Trophoblast cell (in vitro differentiated cells and primary cell): ENCODE data around the gene HPD.

ENCODE experiments used
- DNase-seq, 2 donors: peaks; one replicate each; pipeline ENCODE4 v3.0.0-alpha.2; 2016
- H2AFZ ChIP-seq: 2 replicates; pipeline ENCODE4 v1.6.1; 2013; ENCODE audit warnings: low read length, moderate library complexity, mild to moderate bottlenecking; ENCODE audit not compliant: insufficient read depth, poor library complexity
- H2AK5ac ChIP-seq: 2 replicates; pipeline ENCODE4 v1.6.1; 2013; ENCODE audit warnings: mild to moderate bottlenecking, low read length
- H2BK120ac ChIP-seq: 2 replicates; pipeline ENCODE4 v1.6.1; 2013; ENCODE audit warnings: low read length, mild to moderate bottlenecking, moderate library complexity; ENCODE audit not compliant: insufficient read depth, poor library complexity
- H2BK12ac ChIP-seq: 2 replicates; pipeline ENCODE4 v1.6.1; 2013; ENCODE audit warnings: mild to moderate bottlenecking, low read length, moderate library complexity
- H2BK5ac ChIP-seq: 2 replicates; pipeline ENCODE4 v1.6.1; 2013; ENCODE audit warnings: low read length, low read depth, moderate library complexity, mild to moderate bottlenecking; ENCODE audit not compliant: poor library complexity
- H3K14ac ChIP-seq: 2 replicates; pipeline ENCODE4 v1.6.1; 2013; ENCODE audit warnings: mild to moderate bottlenecking, low read length
- H3K18ac ChIP-seq: 2 replicates; pipeline ENCODE4 v1.6.1; 2013; ENCODE audit warnings: mild to moderate bottlenecking, low read length
- H3K23ac ChIP-seq: 2 replicates; pipeline ENCODE4 v1.6.1; 2013; ENCODE audit warnings: low read length
- H3K27ac ChIP-seq: 2 replicates; pipeline ENCODE4 v1.5.1; 2013; ENCODE audit warnings: low read depth, mild to moderate bottlenecking, inconsistent platforms, low read length, moderate library complexity
- H3K27me3 ChIP-seq: 2 replicates; pipeline ENCODE4 v1.6.1; 2013; ENCODE audit warnings: inconsistent platforms, mild to moderate bottlenecking, low read length, moderate library complexity; ENCODE audit not compliant: insufficient read depth
- H3K36me3 ChIP-seq, 2 experiments: 1 replicate in 1 of 2; 2 replicates in 1 of 2; pipeline ENCODE4 v1.6.1; 2013; ENCODE audit warnings: low read length in 2 of 2, mild to moderate bottlenecking in 2 of 2, moderate library complexity in 1 of 2; ENCODE audit not compliant: insufficient read depth in 2 of 2, control insufficient read depth in 1 of 2
- H3K4ac ChIP-seq: 2 replicates; pipeline ENCODE4 v1.6.1; 2013; ENCODE audit warnings: low read depth, mild to moderate bottlenecking, low read length, moderate library complexity
- H3K4me1 ChIP-seq, 2 experiments: 1 replicate in 1 of 2; 2 replicates in 1 of 2; pipeline ENCODE4 v1.6.1; 2013; ENCODE audit warnings: low read length in 2 of 2, mild to moderate bottlenecking in 2 of 2, moderate library complexity in 1 of 2; ENCODE audit not compliant: insufficient read depth in 2 of 2, control insufficient read depth in 1 of 2
- H3K4me2 ChIP-seq: 2 replicates; pipeline ENCODE4 v1.6.1; 2013; ENCODE audit warnings: inconsistent platforms, mild to moderate bottlenecking, low read length, moderate library complexity
- H3K4me3 ChIP-seq: 2 replicates; pipeline ENCODE4 v1.5.1; 2013; ENCODE audit warnings: mild to moderate bottlenecking, low read depth, low read length, inconsistent platforms
- H3K79me1 ChIP-seq: one replicate; pipeline ENCODE4 v1.6.1; 2013; ENCODE audit warnings: low read length
- H3K79me2 ChIP-seq: 2 replicates; pipeline ENCODE4 v1.6.1; 2013; ENCODE audit warnings: low read length, mild to moderate bottlenecking; ENCODE audit not compliant: control insufficient read depth, insufficient read depth, poor library complexity
- H3K9ac ChIP-seq: 2 replicates; pipeline ENCODE4 v1.6.1; 2013; ENCODE audit warnings: mild to moderate bottlenecking, low read length
- H3K9me3 ChIP-seq: 2 replicates; pipeline ENCODE4 v1.6.1; 2013; ENCODE audit warnings: low read depth, mild to moderate bottlenecking, control low read depth, inconsistent platforms, low read length; ENCODE audit not compliant: insufficient read depth
- H4K12ac ChIP-seq: 2 replicates; pipeline ENCODE4 v1.6.1; 2013; ENCODE audit warnings: low read depth, mild to moderate bottlenecking, low read length, moderate library complexity
- H4K8ac ChIP-seq: 2 replicates; pipeline ENCODE4 v1.6.1; 2013; ENCODE audit warnings: low read depth, mild to moderate bottlenecking, low read length, moderate library complexity
- H4K91ac ChIP-seq: one replicate; pipeline ENCODE4 v1.6.1; 2013; ENCODE audit warnings: low read depth, mild to moderate bottlenecking, low read length, moderate library complexity
- WGBS: extraction: QIAGEN DNeasy Blood & Tissue Kit; methylation state at CpG from one replicate; pipeline ENCODE4 v1.1.7; 2013; ENCODE audit warnings: missing lambda C conversion rate; ENCODE audit not compliant: insufficient read length, insufficient coverage; ENCODE audit errors: extremely low coverage; 5-methylcytosine and 5-hydroxymethylcytosine counted together

Gene HPD

DNA sequence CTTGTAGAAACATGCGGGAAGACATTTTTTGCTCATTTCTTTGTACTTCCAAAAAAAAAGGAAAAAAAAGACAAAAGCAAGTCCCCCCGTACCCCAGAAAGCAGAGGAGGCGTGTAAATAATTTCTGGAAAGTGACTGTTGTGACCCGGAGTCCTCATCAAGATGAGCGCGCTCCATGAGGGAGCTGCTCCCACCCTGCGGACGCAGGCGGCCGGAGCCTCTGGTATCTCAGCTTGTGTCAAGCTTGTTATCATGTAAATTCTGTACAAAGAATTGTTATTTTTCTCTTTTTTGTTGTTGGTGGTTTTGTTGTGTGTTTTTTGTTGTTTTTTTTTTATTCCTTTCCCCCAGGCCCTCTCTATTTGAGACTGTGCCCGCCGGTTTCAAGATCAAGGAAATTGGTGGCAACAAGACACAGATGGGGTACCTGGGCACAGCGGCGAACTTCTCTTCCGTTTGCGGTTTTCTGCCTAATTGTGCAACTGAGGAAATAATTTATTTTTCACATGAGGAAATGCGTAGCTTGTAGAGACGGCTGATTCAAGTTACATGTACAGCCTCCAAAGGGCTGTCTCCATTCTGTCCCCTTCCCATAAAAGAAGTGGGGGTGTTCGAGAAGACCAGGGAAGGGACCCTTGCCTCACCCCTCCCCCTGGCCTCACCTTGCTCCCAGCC, 27.0 kb downstream of the HPD start:
- H4K8ac ChIP-seq: no peak overlapping the region
- no peaks in the 10 kb centered on the region for H3K27me3 ChIP-seq
- no peaks in the 10 kb centered on the region for H3K9me3 ChIP-seq
- H3K36me3 ChIP-seq: peaks cover 45 to 49% of the 10 kb centered on the region in 2 experiments
- H3K27ac ChIP-seq: no peak overlapping the region
- H4K91ac ChIP-seq: no peak overlapping the region
- DNase-seq: no peak
- no peak overlapping the region for H3K4me3 ChIP-seq
- no CpG with 5 or more reads among the region's 19 CpGs for WGBS
- no peak overlapping the region for H4K12ac ChIP-seq
- no peak overlapping the region for H2BK12ac ChIP-seq
- no peak overlapping the region for H3K4me2 ChIP-seq
- no peak overlapping the region for H3K9ac ChIP-seq
- H3K18ac ChIP-seq: no peak overlapping the region
- no peak overlapping the region for H3K23ac ChIP-seq
- no peaks in the 10 kb centered on the region for H3K4me1 ChIP-seq
- H3K14ac ChIP-seq: no peak overlapping the region
- no peak overlapping the region for H2BK5ac ChIP-seq
- H2AK5ac ChIP-seq: no peak overlapping the region
- no peak overlapping the region for H3K4ac ChIP-seq
- H2BK120ac ChIP-seq: no peak overlapping the region
- no peak overlapping the region for H2AFZ ChIP-seq
- no peaks in the 10 kb centered on the region for H3K79me2 ChIP-seq
- no peaks in the 10 kb centered on the region for H3K79me1 ChIP-seq

DNA sequence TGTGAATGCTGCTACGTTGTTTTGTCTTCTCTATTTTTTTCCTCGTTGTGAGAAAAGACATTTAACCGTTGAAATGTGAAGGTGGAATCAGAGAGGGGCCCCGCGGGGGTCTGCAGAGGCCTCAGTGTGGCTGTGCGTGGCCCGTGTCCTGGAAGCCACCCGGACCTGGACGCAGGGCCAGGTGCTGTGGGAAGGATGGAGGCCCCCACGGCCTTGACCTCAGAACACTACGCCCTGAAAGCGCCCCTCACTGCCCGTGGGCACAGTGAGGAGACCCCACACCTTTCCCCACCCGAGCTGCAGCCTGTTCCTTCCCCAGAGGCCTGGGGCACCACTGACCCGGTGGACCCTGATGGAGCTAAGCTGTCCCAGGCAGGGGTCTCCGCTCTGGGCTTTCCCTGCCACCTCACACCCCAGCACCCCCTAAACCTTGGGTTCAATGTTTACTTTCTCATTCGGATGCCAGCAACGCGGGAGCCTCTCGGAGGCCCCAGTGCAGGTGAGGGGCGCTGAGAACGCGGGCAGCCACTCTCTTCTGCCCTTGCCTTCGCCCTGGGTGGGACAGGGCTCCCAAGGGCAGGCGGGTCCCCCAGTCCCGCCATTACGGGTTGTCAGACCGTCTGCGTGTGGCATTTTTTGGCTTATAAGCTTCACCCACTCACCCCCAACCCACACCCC, 27.9 kb downstream of the HPD start:
- H3K27ac ChIP-seq: no peak overlapping the region

DNA sequence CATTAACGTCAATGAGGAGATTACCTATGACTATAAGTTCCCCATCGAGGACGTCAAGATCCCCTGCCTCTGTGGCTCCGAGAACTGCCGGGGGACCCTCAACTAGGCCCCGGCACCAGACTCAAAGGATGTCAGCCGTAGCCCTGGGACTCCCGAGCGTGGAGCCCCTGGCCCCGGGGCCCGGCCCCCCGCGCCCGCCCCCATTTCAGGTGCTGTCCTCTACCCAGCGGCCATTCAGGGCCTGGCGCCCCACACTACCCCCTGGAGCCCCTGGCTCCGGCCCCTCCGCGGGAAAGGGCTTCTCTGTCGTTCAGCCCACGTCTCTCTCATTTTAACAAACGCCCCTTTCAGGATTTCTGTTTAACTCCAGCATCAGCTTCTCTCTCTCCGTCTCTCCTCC, 28.5 kb downstream of the HPD start:
- H3K36me3 ChIP-seq: peaks cover 51 to 58% of the 10 kb centered on the region in 2 experiments
- no peak for DNase-seq
- H3K79me1 ChIP-seq: no peaks in the 10 kb centered on the region
- H3K4me2 ChIP-seq: no peak overlapping the region
- WGBS: no CpG with 5 or more reads among the region's 23 CpGs
- no peaks in the 10 kb centered on the region for H3K27me3 ChIP-seq
- H2BK12ac ChIP-seq: no peak overlapping the region
- H3K79me2 ChIP-seq: no peaks in the 10 kb centered on the region
- H3K27ac ChIP-seq: no peak overlapping the region
- no peak overlapping the region for H2BK120ac ChIP-seq
- H3K23ac ChIP-seq: no peak overlapping the region
- no peak overlapping the region for H2BK5ac ChIP-seq
- H4K91ac ChIP-seq: no peak overlapping the region
- H3K4me3 ChIP-seq: no peak overlapping the region
- no peak overlapping the region for H4K12ac ChIP-seq
- no peak overlapping the region for H3K4ac ChIP-seq
- H2AK5ac ChIP-seq: no peak overlapping the region
- no peaks in the 10 kb centered on the region for H3K4me1 ChIP-seq
- H3K9ac ChIP-seq: no peak overlapping the region
- H3K14ac ChIP-seq: no peak overlapping the region
- H3K9me3 ChIP-seq: no peaks in the 10 kb centered on the region
- no peak overlapping the region for H2AFZ ChIP-seq
- no peak overlapping the region for H4K8ac ChIP-seq
- no peak overlapping the region for H3K18ac ChIP-seq

More for the DNA sequence above, 27.9 kb downstream of the HPD start:
- no peak overlapping the region for H2BK5ac ChIP-seq
- H3K79me2 ChIP-seq: no peaks in the 10 kb centered on the region
- H3K4me2 ChIP-seq: no peak overlapping the region
- WGBS: no CpG with 5 or more reads among the region's 29 CpGs
- no peak overlapping the region for H2AFZ ChIP-seq
- H3K14ac ChIP-seq: no peak overlapping the region
- no peaks in the 10 kb centered on the region for H3K27me3 ChIP-seq
- H4K8ac ChIP-seq: no peak overlapping the region
- H2BK120ac ChIP-seq: no peak overlapping the region
- no peak overlapping the region for H2BK12ac ChIP-seq
- no peak overlapping the region for H3K9ac ChIP-seq
- peaks cover 51 to 55% of the 10 kb centered on the region in 2 experiments for H3K36me3 ChIP-seq
- no peaks in the 10 kb centered on the region for H3K4me1 ChIP-seq
- no peak overlapping the region for H2AK5ac ChIP-seq
- H3K18ac ChIP-seq: no peak overlapping the region
- no peak overlapping the region for H4K91ac ChIP-seq
- no peak overlapping the region for H3K4ac ChIP-seq
- no peaks in the 10 kb centered on the region for H3K79me1 ChIP-seq
- no peak overlapping the region for H3K4me3 ChIP-seq
- DNase-seq: no peak
- H4K12ac ChIP-seq: no peak overlapping the region
- no peak overlapping the region for H3K23ac ChIP-seq
- H3K9me3 ChIP-seq: no peaks in the 10 kb centered on the region

DNA sequence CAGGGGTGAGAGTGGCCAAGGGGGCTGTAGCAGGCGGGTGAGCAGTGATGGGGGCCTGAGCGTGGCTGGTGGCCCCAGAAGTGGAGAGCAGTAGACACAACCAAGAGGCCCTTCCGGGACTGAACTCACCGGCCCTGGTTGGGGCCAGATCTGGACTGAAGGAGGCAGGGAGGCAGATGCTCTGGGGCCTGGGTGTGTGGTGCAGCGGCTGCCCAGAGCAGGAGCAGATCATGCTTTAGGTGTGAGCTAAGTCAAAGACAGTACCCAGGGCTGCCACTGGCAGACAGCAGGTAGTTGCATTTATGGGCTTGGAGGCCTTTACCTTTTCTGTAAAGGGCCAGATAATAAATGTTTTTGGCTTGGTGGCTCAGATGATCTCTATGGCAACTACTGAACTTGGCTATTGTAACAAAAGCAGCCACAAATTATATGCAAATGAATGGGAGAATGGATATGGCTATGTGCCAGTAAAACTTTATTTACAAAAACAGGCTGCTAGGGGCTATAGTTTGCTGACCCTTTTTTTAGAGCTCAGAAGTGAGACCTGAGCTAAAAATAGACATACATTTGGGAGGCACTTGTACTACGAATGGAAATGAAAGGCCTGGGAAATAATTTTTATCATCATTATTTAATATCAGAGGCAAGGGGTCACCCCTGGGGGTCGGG, 29.3 kb downstream of the HPD start:
- H2BK120ac ChIP-seq: no peak overlapping the region
- H3K14ac ChIP-seq: no peak overlapping the region
- H2AFZ ChIP-seq: no peak overlapping the region
- no peaks in the 10 kb centered on the region for H3K79me2 ChIP-seq
- H3K79me1 ChIP-seq: no peaks in the 10 kb centered on the region
- no peak overlapping the region for H3K27ac ChIP-seq
- no peaks in the 10 kb centered on the region for H3K9me3 ChIP-seq
- no peak for DNase-seq
- no peak overlapping the region for H3K4me3 ChIP-seq
- no peak overlapping the region for H3K4ac ChIP-seq
- no peaks in the 10 kb centered on the region for H3K4me1 ChIP-seq
- H4K8ac ChIP-seq: no peak overlapping the region
- no peak overlapping the region for H3K23ac ChIP-seq
- H3K27me3 ChIP-seq: no peaks in the 10 kb centered on the region
- H3K9ac ChIP-seq: no peak overlapping the region
- H3K4me2 ChIP-seq: no peak overlapping the region
- H2BK5ac ChIP-seq: no peak overlapping the region
- no peak overlapping the region for H3K18ac ChIP-seq
- H4K91ac ChIP-seq: no peak overlapping the region
- H2BK12ac ChIP-seq: no peak overlapping the region
- WGBS: no CpG with 5 or more reads among the region's 7 CpGs
- H3K36me3 ChIP-seq: peaks cover 54 to 62% of the 10 kb centered on the region in 2 experiments
- no peak overlapping the region for H4K12ac ChIP-seq
- H2AK5ac ChIP-seq: no peak overlapping the region
